Endothelial cell of umbilical vein (primary cell): ENCODE results near the gene SDHB. TPM values are rescaled to one million over a fixed set of nuclear protein-coding genes. Genes with fewer than 3 reads are reported as not detected.

Experiments used
- BruUV-seq: library from RNA; stranded (reverse); fragments of 400-500 nt; replicated peaks from 2 replicates; lab custom pipeline; 2021; lab: Mats Ljungman, UMichigan
- CTCF ChIA-PET: fragments of 300-600, 350-600 bp; sonication (Branson Sonifier 250); formaldehyde crosslinking; loops from one replicate; lab custom pipeline; 2021; ENCODE audit warnings: antibody characterized with exemption, inconsistent platforms; lab: Charles Lee
- POLR2A ChIA-PET: fragments of 300-600, 350-600 bp; sonication (Branson Sonifier 250); formaldehyde crosslinking; loops from one replicate; lab custom pipeline; 2021; ENCODE audit warnings: antibody characterized with exemption, inconsistent platforms; lab: Charles Lee
- DNase-seq: peaks from one replicate; pipeline ENCODE4 v3.0.0-alpha.2; 2011; ENCODE audit warnings: low read depth, low spot score
- FAIRE-seq: peaks from 2 replicates; lab custom pipeline; 2011; peaks lifted over from hg19 to GRCh38; lab: Jason Lieb, UNC
- H2AFZ ChIP-seq: 2 replicates; pipeline ENCODE4 v1.6.0; 2012; ENCODE audit warnings: low read depth, low read length, control low read depth, inconsistent platforms
- H3K27ac ChIP-seq: 2 replicates; pipeline ENCODE4 v1.5.1; 2011; ENCODE audit warnings: low read depth, mild to moderate bottlenecking, control low read depth, low read length, moderate library complexity; ENCODE audit not compliant: insufficient read depth
- H3K27me3 ChIP-seq, 2 experiments: 2 replicates each; pipeline versions ENCODE4 v1.6.0 to v1.6.1; 2011; ENCODE audit warnings: low read length in 2 of 2, mixed read lengths in 1 of 2; ENCODE audit not compliant: control insufficient read depth in 2 of 2, insufficient read depth in 2 of 2
- H3K36me3 ChIP-seq, 2 experiments: 2 replicates in 1 of 2; 3 replicates in 1 of 2; pipeline ENCODE4 v1.5.1; 2011; ENCODE audit warnings: low read length in 2 of 2, mild to moderate bottlenecking in 1 of 2, moderate library complexity in 1 of 2; ENCODE audit not compliant: control insufficient read depth in 2 of 2, insufficient read depth in 2 of 2; ENCODE audit errors: extremely low read depth in 1 of 2
- H3K4me1 ChIP-seq: 3 replicates; pipeline ENCODE4 v1.5.1; 2011; ENCODE audit warnings: mild to moderate bottlenecking, low read length; ENCODE audit not compliant: control insufficient read depth, insufficient read depth; ENCODE audit errors: extremely low read depth
- H3K4me2 ChIP-seq: 2 replicates; pipeline ENCODE4 v1.6.1; 2011; ENCODE audit warnings: low read length, control low read depth, mixed read lengths; ENCODE audit not compliant: insufficient read depth
- H3K4me3 ChIP-seq, 3 experiments: fragments of 200-600 bp in 1 of 3; sonication (generic), shearing (Covaris generic) in 1 of 3; replicated peaks in 1 of 3; 2 replicates each; pipeline ENCODE4 v1.5.1; 2011 to 2016; ENCODE audit warnings: control low read depth in 3 of 3, low read length in 3 of 3, mild to moderate bottlenecking in 2 of 3, inconsistent platforms in 1 of 3, low read depth in 1 of 3, moderate library complexity in 1 of 3; ENCODE audit not compliant: insufficient read depth in 1 of 3
- H3K79me2 ChIP-seq: 2 replicates; pipeline ENCODE4 v1.6.0; 2012; ENCODE audit warnings: low read length, inconsistent platforms; ENCODE audit not compliant: control insufficient read depth, insufficient read depth
- H3K9ac ChIP-seq: replicated peaks from 2 replicates; pipeline ENCODE3; 2011; ENCODE audit warnings: low read length, control low read depth; ENCODE audit not compliant: insufficient read depth; ENCODE audit errors: extremely low read depth
- H3K9me1 ChIP-seq: replicated peaks from 3 replicates; pipeline ENCODE4 v1.6.0; 2011; ENCODE audit warnings: mild to moderate bottlenecking, low read length; ENCODE audit not compliant: control insufficient read depth, insufficient read depth; ENCODE audit errors: extremely low read depth
- H3K9me3 ChIP-seq: replicated peaks from 2 replicates; pipeline ENCODE4 v1.5.1; 2012; ENCODE audit warnings: low read length, inconsistent platforms; ENCODE audit not compliant: control insufficient read depth, insufficient read depth
- H4K20me1 ChIP-seq: replicated peaks from 2 replicates; pipeline ENCODE3; 2011; ENCODE audit warnings: mild to moderate bottlenecking, low read length; ENCODE audit not compliant: control insufficient read depth, insufficient read depth; ENCODE audit errors: extremely low read depth
- CTCF ChIP-seq, 2 donors: IDR thresholded peaks; 1 replicate in 1 of 2; 2 replicates in 1 of 2; pipeline ENCODE4 v1.5.1; 2011; ENCODE audit warnings: low read length in 2 of 2, mild to moderate bottlenecking in 2 of 2, moderate library complexity in 2 of 2, control low read depth in 1 of 2, inconsistent platforms in 1 of 2, low read depth in 1 of 2; ENCODE audit not compliant: insufficient read depth in 1 of 2; ENCODE audit errors: extremely low read depth in 1 of 2
- EZH2 ChIP-seq: IDR thresholded peaks from 2 replicates; pipeline ENCODE4 v1.6.1; 2012; ENCODE audit warnings: borderline replicate concordance, low read depth, mild to moderate bottlenecking, moderate library complexity, low read length, inconsistent platforms; ENCODE audit not compliant: severe bottlenecking
- FOS ChIP-seq: IDR thresholded peaks from 2 replicates; pipeline ENCODE4 v1.6.1; 2011; ENCODE audit warnings: mild to moderate bottlenecking, low read length, moderate library complexity, borderline replicate concordance; ENCODE audit not compliant: insufficient read depth
- GATA2 ChIP-seq: IDR thresholded peaks from 2 replicates; pipeline ENCODE4 v1.7.0; 2011; ENCODE audit warnings: low read depth, mild to moderate bottlenecking, moderate library complexity, mixed read lengths, low read length; ENCODE audit not compliant: insufficient read length, insufficient read depth
- JUN ChIP-seq: IDR thresholded peaks from 2 replicates; pipeline ENCODE4 v1.6.1; 2011; ENCODE audit warnings: borderline replicate concordance, low read depth; ENCODE audit not compliant: insufficient read length, insufficient read depth
- MAX ChIP-seq: IDR thresholded peaks from 2 replicates; pipeline ENCODE4 v1.6.1; 2011; ENCODE audit not compliant: insufficient read depth, insufficient read length
- MYC ChIP-seq: IDR thresholded peaks from one replicate; pipeline ENCODE4 v1.6.1; 2011; ENCODE audit warnings: mild to moderate bottlenecking, low read depth, low read length
- POLR2A ChIP-seq: IDR thresholded peaks from 2 replicates; pipeline ENCODE4 v1.6.1; 2012; ENCODE audit warnings: low read depth, mild to moderate bottlenecking, control low read depth, low read length
- POLR2AphosphoS5 ChIP-seq: IDR thresholded peaks from 2 replicates; pipeline ENCODE4 v1.6.1; 2012; ENCODE audit warnings: low read depth, mild to moderate bottlenecking, control low read depth, low read length, moderate library complexity; ENCODE audit not compliant: insufficient read depth
- dilution Hi-C: fragments of 300-500 bp; cut with MboI; formaldehyde crosslinking; loops from one replicate; pipeline ENCODE4 v1.15.0; 2019; ENCODE audit warnings: low sequenced_read_pairs; ENCODE audit not compliant: extremely low pct_ligation_motif_present
- intact Hi-C: fragments of 100-400 bp; cut with micrococcal nuclease; formaldehyde crosslinking; loops from one replicate; pipeline ENCODE4 v1.10.0; 2022
- polyA plus RNA-seq, 4 experiments: library from polyadenylated mRNA; depleted of rRNA in 3 of 4; stranded (reverse) in 3 of 4; unstranded in 1 of 4; fragments of >200 nt; gene quantifications; 2 replicates each; pipeline versions ENCODE4 v1.2.1 to v1.2.3, GENCODE V29; 2011 to 2012; ENCODE audit warnings: missing spikeins in 1 of 4
- total RNA-seq: library from RNA; stranded (reverse); gene quantifications from 2 replicates; pipeline ENCODE4 v1.2.3, GENCODE V29; 2021

The SDHB gene
- total and polyA plus RNA-seq, 2 donors (not counting 3 experiments of a cell fraction or from before 2014, with no cell fraction given) = 96.2 to 98.1 TPM

GRCh38 chr1:16975838-16976237 is 78.0 kb downstream of the SDHB start:
- Histone ChIP-seq H3K79me2 (no peaks in the 10 kb centered on the region), H4K20me1 (no peaks in the 10 kb centered on the region), H3K27me3 (no peaks in the 10 kb centered on the region), H3K9ac (no peak overlapping the region), H3K27ac (no peak overlapping the region), H3K4me3 (no peak overlapping the region), H3K4me2 (no peak overlapping the region), H3K4me1 (peaks cover 10% of the 10 kb centered on the region), H2AFZ (no peak overlapping the region), H3K9me3 (no peaks in the 10 kb centered on the region), H3K9me1 (no peaks in the 10 kb centered on the region), H3K36me3 (peaks cover 0 to 25% of the 10 kb centered on the region in 2 experiments)
- no peak for DNase-seq
- intact Hi-C loops (no loop called here), dilution Hi-C loops (no loop called here)
- CTCF ChIA-PET = interaction anchor here (1.4 kb wide), 1 partner anchor 15 kb away, joined by 5 read pairs; no protein-coding TSS in a partner anchor
- FAIRE-seq = no peak
- POLR2A ChIA-PET = interaction anchor here (1.2 to 1.3 kb wide), 2 partner anchors 9 kb away, joined by 3 to 4 read pairs; no protein-coding TSS in a partner anchor
- no peak for TF ChIP-seq FOS
- no peak for TF ChIP-seq EZH2
- no TSS peak for BruUV-seq

- no peak overlapping the region for H3K27ac ChIP-seq
- CTCF ChIA-PET = interaction anchor here (0.6 to 1.4 kb wide), 2 partner anchors 13 to 15 kb away, joined by 3 to 5 read pairs; no protein-coding TSS in a partner anchor
- H3K4me3 ChIP-seq = no peak overlapping the region
- H3K36me3 ChIP-seq = peaks cover 0 to 25% of the 10 kb centered on the region in 2 experiments
- H3K9me1 ChIP-seq = no peaks in the 10 kb centered on the region
- H3K4me1 ChIP-seq = peaks cover 9% of the 10 kb centered on the region
- FAIRE-seq (no peak), DNase-seq (no peak)
- TF ChIP-seq POLR2A = no peak
- no peak for TF ChIP-seq JUN
- TF ChIP-seq FOS = no peak
- TF ChIP-seq POLR2AphosphoS5 = no peak
- no peak for TF ChIP-seq CTCF (IDR thresholded peaks at IDR 0.05; ENCODE audit: extremely low read depth in 1 of 2, insufficient read depth in 1 of 2, low read depth in 1 of 2, low read length in 2 of 2)
- no peak for TF ChIP-seq MYC
- TF ChIP-seq MAX = no peak
- TF ChIP-seq GATA2 = no peak
- no peaks in the 10 kb centered on the region for H4K20me1 ChIP-seq
- no peaks in the 10 kb centered on the region for H3K27me3 ChIP-seq
- dilution Hi-C loops (no loop called here), intact Hi-C loops (no loop called here)
- no peak overlapping the region for H3K9ac ChIP-seq
- no TSS peak for BruUV-seq
- H3K4me2 ChIP-seq = no peak overlapping the region
- no peaks in the 10 kb centered on the region for H3K79me2 ChIP-seq
- H3K9me3 ChIP-seq = no peaks in the 10 kb centered on the region
- POLR2A ChIA-PET = interaction anchor here (1.3 kb wide), 1 partner anchor 9 kb away, joined by 4 read pairs; no protein-coding TSS in a partner anchor
- H2AFZ ChIP-seq = no peak overlapping the region
Observed at GRCh38 chr1:16975211-16975610, 78.6 kb downstream of the SDHB start.
